Activated CD4-positive, alpha-beta T cell treated with anti-CD3 and anti-CD28 coated beads, Interleukin-2, amount 50 U/mL, for 16 hours (primary cell): ENCODE data around the gene TJP2.
"Not testable (repeated sequence)": the region's sequence is repeated elsewhere in the genome, so short reads cannot be mapped to it uniquely, and the experiment has no call there.

Experiments used
- DNase-seq: peaks from one replicate; pipeline ENCODE4 v3.0.0-alpha.2; 2020

Gene TJP2

GRCh38 chr9:69164573-69164972 lies 9.5 kb upstream of the TJP2 start:
- DNase-seq = not testable (repeated sequence)

GRCh38 chr9:69165581-69165980 lies 8.5 kb upstream of the TJP2 start:
- no peak for DNase-seq

GRCh38 chr9:69168709-69169217 lies 5.3 kb upstream of the TJP2 start:
- DNase-seq = peak; percentile 88

GRCh38 chr9:69170231-69170630 lies 3.8 kb upstream of the TJP2 start:
- DNase-seq = no peak

GRCh38 chr9:69171049-69171448 lies 3.0 kb upstream of the TJP2 start:
- DNase-seq = no peak

- DNase-seq = no peak
Measured at GRCh38 chr9:69171517-69171916, 2.6 kb upstream of the TJP2 start.

GRCh38 chr9:69172895-69173294 lies 1.2 kb upstream of the TJP2 start:
- no peak for DNase-seq

GRCh38 chr9:69173497-69173890 lies 583 bp upstream of the TJP2 start:
- DNase-seq = no peak

- peak; percentile 82 for DNase-seq
Measured at GRCh38 chr9:69174616-69175463, 763 bp downstream of the TJP2 start.

- no peak for DNase-seq
Measured at GRCh38 chr9:69175486-69175885, 1.4 kb downstream of the TJP2 start.

- DNase-seq = peak; percentile 56
Measured at GRCh38 chr9:69176471-69177171, 2.5 kb downstream of the TJP2 start.

GRCh38 chr9:69178583-69179011 lies 4.5 kb downstream of the TJP2 start:
- no peak for DNase-seq

- DNase-seq = no peak
Measured at GRCh38 chr9:69179037-69179436, 5.0 kb downstream of the TJP2 start.

GRCh38 chr9:69180200-69180599 lies 6.1 kb downstream of the TJP2 start:
- no peak for DNase-seq

GRCh38 chr9:69180670-69181069 lies 6.6 kb downstream of the TJP2 start:
- DNase-seq = peak; percentile 92

GRCh38 chr9:69181908-69182353 lies 7.9 kb downstream of the TJP2 start:
- no peak for DNase-seq

- DNase-seq = no peak
Measured at GRCh38 chr9:69184266-69184665, 10.2 kb downstream of the TJP2 start.

- no peak for DNase-seq
Measured at GRCh38 chr9:69186841-69187611, 12.9 kb downstream of the TJP2 start.

- DNase-seq = no peak
Measured at GRCh38 chr9:69188975-69189374, 14.9 kb downstream of the TJP2 start.

GRCh38 chr9:69190086-69190862 lies 16.2 kb downstream of the TJP2 start:
- no peak for DNase-seq

GRCh38 chr9:69190863-69191181 lies 16.7 kb downstream of the TJP2 start:
- no peak for DNase-seq

- no peak for DNase-seq
Measured at GRCh38 chr9:69191231-69191630, 17.2 kb downstream of the TJP2 start.

- no peak for DNase-seq
Measured at GRCh38 chr9:69192214-69192613, 18.1 kb downstream of the TJP2 start.
